NCI-H774 (cell line): ENCODE data around the gene FLT1.

Experiments used
- DNase-seq: peaks from one replicate; lab custom pipeline; 2025; lab: John Stamatoyannopoulos, UW

FLT1 gene, protein sequence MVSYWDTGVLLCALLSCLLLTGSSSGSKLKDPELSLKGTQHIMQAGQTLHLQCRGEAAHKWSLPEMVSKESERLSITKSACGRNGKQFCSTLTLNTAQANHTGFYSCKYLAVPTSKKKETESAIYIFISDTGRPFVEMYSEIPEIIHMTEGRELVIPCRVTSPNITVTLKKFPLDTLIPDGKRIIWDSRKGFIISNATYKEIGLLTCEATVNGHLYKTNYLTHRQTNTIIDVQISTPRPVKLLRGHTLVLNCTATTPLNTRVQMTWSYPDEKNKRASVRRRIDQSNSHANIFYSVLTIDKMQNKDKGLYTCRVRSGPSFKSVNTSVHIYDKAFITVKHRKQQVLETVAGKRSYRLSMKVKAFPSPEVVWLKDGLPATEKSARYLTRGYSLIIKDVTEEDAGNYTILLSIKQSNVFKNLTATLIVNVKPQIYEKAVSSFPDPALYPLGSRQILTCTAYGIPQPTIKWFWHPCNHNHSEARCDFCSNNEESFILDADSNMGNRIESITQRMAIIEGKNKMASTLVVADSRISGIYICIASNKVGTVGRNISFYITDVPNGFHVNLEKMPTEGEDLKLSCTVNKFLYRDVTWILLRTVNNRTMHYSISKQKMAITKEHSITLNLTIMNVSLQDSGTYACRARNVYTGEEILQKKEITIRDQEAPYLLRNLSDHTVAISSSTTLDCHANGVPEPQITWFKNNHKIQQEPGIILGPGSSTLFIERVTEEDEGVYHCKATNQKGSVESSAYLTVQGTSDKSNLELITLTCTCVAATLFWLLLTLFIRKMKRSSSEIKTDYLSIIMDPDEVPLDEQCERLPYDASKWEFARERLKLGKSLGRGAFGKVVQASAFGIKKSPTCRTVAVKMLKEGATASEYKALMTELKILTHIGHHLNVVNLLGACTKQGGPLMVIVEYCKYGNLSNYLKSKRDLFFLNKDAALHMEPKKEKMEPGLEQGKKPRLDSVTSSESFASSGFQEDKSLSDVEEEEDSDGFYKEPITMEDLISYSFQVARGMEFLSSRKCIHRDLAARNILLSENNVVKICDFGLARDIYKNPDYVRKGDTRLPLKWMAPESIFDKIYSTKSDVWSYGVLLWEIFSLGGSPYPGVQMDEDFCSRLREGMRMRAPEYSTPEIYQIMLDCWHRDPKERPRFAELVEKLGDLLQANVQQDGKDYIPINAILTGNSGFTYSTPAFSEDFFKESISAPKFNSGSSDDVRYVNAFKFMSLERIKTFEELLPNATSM (N-terminal part only)

DNA sequence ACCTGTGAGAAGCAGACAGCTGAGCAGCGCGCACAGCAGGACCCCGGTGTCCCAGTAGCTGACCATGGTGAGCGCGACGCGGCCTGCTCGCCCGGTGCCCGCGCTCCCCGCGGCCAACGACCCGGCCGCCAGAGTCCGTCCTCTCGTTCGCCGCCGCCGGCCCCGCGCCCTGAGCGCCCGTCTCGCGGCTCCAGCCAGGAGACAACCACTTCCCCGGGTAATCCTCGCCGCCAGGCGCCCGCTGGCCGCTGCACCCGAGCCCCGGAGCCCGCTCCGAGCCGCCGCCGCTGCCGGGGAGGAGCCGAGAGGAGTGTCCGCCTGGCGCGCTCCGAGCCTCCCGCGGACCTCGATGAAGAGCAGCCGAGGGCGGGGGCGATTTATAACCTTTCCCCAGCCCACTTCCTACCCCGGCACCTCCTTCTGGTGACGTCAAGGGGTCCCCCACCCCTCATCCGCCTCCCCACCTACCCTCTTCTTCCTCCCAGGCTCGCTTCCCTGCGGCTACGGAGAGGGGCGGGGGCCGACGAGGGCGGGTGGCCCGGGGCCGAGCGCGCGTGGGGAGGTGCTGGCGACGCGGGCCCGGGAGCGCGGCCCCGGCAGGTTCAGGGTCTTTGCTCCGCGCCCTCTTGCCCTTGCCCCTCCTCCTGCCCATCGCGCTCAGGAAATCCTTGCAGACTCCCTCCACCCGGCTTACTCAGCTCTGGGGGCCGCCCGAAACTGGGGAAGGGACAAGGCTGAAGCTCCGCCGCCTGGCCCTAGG, at the start of gene FLT1:
TSS of gene FLT1 (minus strand) at position 351 of the 760 bp plus-strand sequence. CDS start at position 66, 285 bp downstream.
- DNase-seq = no peak

DNA sequence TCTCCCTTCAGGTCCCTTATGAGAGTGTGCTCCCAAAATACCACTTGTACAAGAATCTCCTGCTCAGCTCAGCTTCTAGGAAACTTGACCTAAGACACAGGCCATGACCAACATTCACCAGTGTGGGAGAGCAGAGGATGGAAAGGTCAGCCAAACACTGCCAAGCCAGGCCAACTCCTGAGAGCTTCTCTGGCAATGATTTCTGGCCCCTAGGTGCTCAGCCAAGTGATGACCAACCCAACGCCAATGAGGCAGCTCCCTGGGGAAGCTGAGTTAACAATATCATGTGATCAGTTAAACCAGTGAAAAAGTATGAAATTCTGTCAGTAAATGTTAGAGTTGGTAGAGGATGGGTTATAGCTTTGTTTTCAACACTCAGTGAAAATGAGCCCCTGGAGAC, 49.1 kb upstream of the FLT1 start:
- no peak for DNase-seq

DNA sequence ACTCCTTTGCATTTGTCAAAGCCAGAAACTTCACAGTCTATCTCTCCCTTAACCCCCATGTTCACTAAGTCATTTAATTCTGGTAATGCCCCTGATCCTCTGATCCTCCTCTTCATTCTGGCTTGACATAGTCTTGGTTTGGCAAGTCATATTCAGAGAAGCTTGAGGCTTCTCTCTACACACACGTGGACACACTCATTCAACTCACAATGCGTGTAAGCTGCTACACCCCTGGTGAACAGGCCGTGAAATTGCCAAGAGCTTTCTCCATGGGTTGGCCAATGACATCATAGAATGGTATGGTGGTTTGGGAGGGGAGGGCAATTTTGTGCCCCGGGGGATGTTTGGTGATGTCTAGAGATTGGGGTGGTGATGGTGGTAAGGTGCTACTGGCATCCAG, 47.9 kb upstream of the FLT1 start:
- DNase-seq = no peak

DNA sequence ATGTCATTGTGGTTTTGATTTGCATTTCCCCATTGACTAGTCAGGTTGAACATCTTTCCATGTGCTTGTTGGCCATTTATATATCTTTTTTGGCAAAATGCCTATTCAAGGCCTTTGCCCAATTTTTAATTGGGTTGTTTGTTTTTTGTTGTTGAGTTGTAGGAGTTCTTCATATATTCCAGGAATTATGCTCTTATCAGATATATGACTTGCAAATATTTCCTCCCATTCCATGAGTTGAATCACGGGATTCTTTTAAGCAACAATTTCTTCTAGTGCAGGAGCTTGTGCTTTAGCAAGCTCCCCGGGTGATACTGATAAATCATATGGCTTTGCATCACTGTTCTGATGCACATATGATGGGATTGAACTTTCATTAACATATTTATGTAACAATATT, 47.0 kb upstream of the FLT1 start:
- no peak for DNase-seq

DNA sequence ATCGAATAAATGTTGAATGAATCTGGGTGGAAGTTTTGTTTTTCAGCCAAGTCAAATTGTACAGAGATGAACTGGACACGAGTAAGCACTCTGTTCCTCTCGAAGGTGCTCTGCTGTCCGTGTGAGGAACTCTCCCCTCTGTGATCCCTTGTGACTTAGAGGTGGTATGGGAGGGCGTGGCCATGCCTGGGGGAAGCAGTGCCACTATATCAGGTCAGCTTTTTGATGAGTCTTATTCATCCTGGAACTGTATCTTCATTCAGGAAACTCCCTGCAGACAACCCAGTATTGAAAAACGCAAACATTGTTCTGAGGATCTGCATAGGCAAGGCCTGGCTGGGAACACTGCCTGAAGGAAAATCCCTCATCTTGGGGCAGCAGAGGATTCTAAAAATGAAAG, 45.7 kb upstream of the FLT1 start:
- no peak for DNase-seq

DNA sequence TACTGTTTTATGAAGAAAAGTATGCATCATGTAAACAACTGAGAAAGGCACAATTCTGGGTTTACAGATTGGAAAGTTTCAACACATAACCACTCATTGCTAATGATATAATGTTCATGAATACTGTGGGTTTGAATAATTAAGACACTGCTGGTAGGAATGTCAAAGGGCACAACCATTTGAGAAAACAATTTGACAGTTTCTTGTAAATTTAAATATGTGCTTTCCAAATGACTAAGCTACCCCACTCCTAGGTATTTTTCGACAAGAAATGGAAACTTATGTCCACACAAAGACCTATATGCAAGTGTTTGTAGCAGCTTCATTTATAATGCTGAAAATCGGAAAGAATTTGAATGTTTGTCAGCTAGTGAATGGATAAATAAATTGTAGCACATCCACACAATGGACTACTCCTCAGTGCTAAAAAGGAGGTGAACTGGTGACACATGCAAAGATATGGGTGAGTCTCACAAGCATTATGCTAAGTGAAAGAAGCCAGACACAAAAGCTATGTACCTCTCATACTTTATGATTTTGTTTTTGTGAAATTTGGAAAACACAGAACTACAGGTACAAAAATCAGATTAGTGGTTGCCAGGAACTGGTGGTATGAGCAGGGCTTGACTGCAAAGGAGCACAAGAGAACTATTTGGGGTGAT, 44.8 kb upstream of the FLT1 start:
- no peak for DNase-seq

DNA sequence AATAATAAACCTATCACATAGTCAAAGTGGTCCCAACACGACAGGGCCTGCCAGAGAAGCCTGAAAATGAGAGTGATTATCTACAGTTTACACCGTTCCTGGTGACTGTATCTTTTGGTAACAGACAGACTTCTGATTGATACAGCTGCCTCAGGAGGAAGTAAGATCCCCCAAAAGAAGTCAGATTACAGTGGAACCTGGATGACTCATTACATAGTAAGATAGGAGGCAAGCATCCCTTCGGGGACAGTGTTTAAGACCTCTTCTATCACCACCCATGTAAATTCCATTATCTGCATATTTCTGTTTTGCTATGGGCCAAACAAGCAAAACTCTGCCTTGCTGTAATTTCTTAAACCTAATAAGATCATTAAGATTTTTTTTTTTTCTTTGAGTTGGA, 44.0 kb upstream of the FLT1 start:
- no peak for DNase-seq

DNA sequence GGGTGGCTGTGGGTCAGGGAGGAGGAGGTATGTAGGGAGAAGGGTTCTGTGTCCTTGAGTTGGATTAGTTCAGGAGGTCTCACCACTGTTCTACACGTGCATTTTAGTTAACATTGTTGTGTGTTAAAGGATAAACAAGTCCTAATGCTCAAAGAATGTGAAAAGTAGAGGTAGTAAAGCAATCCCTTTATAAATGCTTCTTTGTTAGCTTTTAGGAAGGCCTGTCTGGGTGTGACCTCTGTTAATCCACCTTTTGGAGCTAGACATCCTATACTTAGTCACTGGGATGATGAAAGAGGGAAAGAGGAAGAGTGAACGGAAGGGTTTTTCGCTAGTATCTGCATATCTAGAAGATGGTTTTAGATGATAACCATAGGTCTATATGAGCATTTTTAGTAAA, 42.2 kb upstream of the FLT1 start:
- DNase-seq = no peak

DNA sequence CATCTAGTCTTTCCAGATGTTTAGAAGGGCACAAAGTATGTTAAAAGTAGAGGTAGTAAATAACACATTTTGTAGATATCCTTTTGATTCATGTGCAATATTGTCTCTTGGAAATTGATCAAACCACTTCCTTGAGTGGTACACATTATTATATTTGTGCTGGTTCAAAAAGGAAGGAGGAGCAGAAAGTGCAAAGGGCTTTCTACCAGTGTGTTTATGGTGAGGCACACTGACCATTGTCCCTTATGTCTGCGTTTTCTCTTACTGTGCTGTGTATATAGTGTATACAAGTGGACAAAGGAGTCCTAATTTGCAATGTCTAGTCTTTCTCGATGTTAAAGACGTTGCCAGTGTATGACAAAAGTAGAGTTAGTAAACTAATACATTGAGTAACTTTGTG, 41.4 kb upstream of the FLT1 start:
- no peak for DNase-seq

DNA sequence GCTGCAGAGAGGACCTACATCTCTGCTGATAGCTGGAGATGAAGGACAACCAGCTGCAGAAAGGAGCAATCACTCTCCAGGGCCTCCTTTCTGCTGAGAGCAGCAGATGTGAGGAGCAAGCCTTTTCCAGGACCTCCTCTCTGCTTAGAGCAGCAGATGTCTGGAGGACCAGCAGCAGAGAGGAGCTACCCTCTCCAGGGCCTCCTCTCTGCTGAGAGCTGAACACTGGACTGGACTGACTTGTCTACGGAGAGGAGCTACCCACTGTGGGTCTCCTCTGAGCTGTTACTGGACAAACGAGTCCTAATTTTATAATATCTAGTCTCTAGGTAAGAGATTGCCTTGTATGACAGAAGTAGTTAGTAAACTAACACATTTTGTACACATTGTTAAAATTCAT, 40.8 kb upstream of the FLT1 start:
- DNase-seq = no peak

DNA sequence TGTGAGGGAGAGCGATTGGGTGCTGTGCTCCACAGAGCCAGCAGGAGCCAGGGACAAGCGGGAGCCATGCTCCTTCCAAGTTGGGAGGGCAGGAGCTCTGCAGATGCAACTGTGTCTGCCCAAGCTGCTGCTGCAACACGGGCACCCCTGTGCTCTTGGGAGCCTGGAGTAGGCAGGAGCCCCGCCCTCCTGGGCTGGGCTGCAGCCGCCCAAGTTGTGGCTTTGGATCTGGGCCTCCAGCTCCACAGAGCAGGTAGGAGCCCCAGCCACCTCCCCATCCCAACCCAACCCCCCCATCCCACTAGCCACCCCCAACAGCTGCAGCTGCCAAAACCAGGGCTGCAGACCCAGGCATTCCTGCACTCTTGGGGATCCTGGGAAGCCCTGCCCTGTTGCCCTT, 39.9 kb upstream of the FLT1 start:
- no peak for DNase-seq

DNA sequence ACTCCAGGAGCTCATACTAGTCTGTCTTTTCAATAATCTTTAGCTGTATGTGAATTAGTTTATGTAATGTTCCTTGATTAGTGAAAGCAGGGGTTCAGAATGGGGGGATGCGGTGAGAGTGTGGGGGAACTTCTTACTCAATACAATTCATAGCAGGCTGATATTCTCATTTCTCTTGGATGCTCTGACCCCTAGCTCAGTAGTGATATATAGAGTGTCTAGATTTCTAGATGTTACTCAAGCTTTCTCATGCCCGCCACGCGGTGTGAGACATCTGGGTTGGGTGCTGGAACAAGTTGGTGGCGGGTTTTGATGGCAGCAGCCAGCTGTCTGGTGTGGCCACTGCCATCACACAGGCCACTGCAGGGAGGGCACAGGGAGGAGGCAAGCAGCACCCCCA, 39.3 kb upstream of the FLT1 start:
- no peak for DNase-seq

DNA sequence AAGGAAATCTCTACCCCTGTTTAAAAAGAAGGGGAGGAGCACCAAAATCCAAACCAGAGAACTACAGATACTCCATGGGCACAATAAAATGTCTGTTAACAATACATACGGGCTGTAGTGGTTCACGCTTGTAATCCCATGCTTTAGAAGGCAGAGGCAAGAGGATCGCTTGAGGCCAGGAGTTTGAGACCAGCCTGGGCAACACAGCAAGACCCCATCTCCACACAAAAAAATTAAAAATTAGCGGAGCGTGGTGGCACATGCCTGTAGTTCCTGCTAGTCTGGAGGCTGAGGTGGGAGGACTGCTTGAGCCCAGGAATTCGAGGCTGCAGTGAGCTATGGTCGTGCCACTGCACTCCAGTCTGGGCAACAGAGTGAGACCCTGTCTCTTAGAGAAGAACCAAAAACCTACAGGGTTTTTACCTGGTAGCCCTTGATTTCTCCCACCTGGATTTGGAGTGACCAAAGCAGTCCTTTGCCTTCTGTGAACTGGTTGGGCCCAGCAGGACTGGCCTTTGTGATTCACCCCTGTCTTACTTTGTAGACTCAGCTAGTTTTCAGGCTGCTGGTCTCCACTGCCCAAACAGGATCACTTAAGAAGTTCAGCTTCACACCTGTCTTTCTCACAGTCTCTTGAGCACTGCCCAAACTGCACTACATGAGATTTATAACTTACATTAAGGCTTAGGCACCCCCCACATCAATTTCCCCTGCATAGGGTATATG, 38.7 kb upstream of the FLT1 start:
- no peak for DNase-seq

DNA sequence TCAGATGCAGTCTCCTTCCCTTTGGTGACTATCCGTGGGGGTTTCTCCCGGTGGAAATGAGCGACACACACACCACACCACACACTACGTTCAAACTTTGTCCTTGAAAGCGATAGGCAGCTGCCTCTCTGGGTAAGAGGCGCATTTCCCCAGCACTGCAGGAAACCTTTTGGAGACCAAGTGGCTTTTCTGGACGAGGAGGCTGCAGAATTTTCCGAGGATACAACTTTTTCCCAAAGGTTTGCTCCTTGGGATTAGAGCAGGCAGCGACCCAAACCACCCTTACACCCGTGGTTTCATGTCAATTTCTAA, 38.2 kb upstream of the FLT1 start:
- DNase-seq = no peak

DNA sequence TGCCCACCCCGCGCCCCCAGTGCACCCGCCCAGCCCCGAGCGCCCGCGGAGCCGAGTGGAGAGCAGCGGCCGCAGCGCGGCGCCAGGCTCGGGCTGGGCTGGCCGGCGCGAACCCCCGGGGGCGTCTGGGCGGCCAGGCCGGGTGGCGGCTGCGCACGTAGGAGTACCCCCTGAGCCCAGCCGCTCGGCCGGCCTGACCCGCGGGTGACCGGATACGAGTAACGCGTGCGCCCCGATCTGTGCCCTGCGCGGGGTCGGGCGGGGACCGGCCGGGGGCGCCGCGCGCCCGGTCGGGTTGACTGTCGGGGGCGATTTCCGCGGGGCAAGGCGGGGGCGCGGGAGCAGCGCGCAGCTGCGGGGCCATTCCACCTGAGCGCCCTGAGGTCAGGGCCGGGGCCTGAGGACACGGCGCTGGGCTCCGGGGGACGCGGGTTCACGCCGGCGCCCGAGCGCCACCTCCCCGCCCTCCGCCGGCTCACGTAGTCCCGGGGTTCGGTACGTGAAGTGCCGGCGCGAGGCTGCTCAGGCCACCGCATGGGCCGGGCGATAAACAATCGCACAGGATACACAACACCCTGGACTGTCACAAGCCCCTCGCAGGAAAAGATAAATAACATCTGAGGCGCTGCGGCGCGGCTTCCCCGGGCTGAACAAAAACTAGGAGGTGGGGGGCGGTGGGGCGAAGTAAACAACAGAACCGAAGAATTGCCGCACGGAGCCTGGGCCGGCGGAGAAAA, 37.6 kb upstream of the FLT1 start:
- DNase-seq = no peak

DNA sequence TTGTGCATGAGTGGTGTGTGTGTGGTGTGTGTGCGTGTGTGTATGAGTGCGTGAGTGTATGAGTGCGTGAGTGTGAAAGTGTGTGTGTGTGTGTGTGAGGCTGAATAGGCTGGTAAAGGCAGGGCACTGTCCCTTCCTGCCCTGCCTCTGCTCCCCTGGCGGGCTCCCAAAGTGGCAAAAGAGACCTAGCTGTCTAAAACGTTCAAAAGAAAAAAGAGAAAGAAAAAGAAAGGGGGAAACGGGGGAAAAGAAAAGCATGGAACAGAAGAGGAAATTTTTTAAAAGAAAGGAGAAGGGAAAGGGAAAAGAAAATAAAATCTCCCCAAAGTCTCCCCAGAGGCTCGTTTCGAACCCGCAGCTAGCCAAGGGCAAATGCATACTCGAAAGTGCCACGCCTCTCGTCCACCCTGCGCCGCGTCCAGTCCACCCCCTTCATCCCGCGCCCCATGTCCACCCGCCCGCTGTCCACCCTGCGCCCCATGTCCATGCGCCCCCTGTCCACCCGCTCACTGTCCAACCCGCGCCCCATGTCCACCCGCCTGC, 37.0 kb upstream of the FLT1 start:
- no peak for DNase-seq

DNA sequence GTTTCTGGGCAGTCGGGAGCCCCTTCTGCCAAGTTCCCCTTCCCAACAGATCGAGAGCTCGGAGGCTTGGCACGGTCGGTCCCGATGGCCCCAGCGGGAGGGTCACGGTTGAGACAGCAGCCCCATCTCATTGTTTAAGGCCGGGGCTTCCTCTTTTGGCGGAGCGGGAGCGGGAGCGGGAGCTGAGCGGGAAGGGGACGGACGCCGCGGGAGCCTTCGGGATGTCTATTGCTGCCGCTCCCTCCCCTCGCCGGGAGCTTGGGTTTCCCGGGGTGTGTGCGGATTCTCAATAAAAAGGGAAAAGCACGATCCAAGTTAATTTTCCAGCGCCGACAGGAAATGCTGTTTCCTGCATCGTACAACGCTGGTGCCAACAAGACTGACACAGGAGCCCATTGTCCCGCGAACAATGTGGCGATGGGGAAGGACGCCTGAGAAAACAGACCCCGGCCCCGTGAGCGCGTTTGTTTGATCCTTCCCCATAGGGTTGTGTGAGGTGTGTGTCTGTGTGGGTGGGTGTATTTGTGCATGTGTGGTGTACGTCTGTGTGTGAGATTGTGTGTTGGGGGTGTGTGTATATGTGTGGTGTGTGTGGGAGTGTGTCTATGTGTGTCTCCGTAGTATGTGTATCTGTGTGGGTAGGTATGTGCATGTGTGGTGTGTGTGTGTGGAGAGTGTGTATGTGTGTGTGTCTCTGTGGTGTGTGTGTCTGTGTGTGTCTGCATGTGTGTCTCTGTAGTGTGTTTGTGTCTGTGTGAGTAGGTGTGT, 36.3 kb upstream of the FLT1 start:
- DNase-seq = no peak

DNA sequence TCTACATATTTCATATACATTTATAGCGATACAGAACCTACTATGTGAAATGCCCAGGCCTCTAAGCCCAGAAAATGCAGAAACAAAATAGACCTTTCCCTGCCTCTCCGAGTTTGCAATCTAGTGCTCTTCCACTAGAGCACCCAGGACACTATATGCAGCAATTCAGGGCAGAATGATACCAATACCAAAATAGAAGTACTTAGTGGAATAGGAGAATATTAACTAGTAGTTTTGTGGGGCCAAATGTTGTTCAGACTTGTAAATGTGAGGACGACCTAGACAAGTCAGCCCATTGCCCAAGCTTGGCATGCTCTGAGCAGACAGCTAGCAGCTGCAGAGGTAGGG, 35.8 kb upstream of the FLT1 start:
- no peak for DNase-seq

DNA sequence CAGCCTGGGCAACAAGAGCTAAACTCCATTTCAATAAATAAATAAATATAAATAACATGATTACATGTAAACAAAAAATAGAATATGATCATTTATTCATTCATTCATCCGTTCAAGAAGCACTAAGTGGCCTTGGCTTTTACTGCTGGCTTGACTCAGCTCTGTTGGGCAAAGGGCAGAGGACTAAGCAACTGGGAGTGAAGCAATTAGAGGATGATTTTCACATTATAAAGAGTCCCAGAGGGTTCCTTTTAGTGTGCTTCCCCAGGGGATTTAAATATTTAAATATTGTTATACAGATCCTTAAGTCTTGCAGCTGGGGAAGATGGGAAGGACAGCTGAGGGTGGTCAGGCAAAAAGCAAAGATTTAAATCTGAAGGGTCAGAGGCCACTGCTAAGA, 34.9 kb upstream of the FLT1 start:
- DNase-seq = no peak
